ENCODE measurements around the gene R3HDM4.
A peak's percentile ranks its signal among the peaks of the same experiment; 100 is the strongest.

The R3HDM4 gene

GRCh38 chr19:947090-947706 lies 34.2 kb upstream of the R3HDM4 start:
- DNase-seq (ENCODE audit: low read depth) = no peak

GRCh38 chr19:945401-946252 lies 32.6 kb upstream of the R3HDM4 start:
- DNase-seq (ENCODE audit: low read depth) = no peak

- DNase-seq (ENCODE audit: low read depth) = no peak
Measured at GRCh38 chr19:944663-945241, 31.7 kb upstream of the R3HDM4 start.

- no peak for DNase-seq (ENCODE audit: low read depth)
Measured at GRCh38 chr19:944171-944567, 31.1 kb upstream of the R3HDM4 start.

- no peak for DNase-seq (ENCODE audit: low read depth)
Measured at GRCh38 chr19:943551-944170, 30.6 kb upstream of the R3HDM4 start.

GRCh38 chr19:942133-942645 lies 29.2 kb upstream of the R3HDM4 start:
- no peak for DNase-seq (ENCODE audit: low read depth)

- DNase-seq (ENCODE audit: low read depth) = no peak
Measured at GRCh38 chr19:941292-942132, 28.5 kb upstream of the R3HDM4 start.

GRCh38 chr19:940591-941291 lies 27.7 kb upstream of the R3HDM4 start:
- DNase-seq (ENCODE audit: low read depth) = peak; percentile 52

GRCh38 chr19:939922-940321 lies 26.9 kb upstream of the R3HDM4 start:
- DNase-seq (ENCODE audit: low read depth) = no peak

GRCh38 chr19:939439-939838 lies 26.4 kb upstream of the R3HDM4 start:
- DNase-seq (ENCODE audit: low read depth) = no peak

- no peak for DNase-seq (ENCODE audit: low read depth)
Measured at GRCh38 chr19:938233-938923, 25.4 kb upstream of the R3HDM4 start.

GRCh38 chr19:937259-937694 lies 24.3 kb upstream of the R3HDM4 start:
- DNase-seq (ENCODE audit: low read depth) = no peak

- no peak for DNase-seq (ENCODE audit: low read depth)
Measured at GRCh38 chr19:936175-936546, 23.1 kb upstream of the R3HDM4 start.

GRCh38 chr19:934865-935479 lies 22.0 kb upstream of the R3HDM4 start:
- DNase-seq (ENCODE audit: low read depth) = no peak

- DNase-seq (ENCODE audit: low read depth) = no peak
Measured at GRCh38 chr19:934197-934840, 21.3 kb upstream of the R3HDM4 start.

- DNase-seq (ENCODE audit: low read depth) = no peak
Measured at GRCh38 chr19:933553-933882, 20.5 kb upstream of the R3HDM4 start.

GRCh38 chr19:932648-933552 lies 19.9 kb upstream of the R3HDM4 start:
- no peak for DNase-seq (ENCODE audit: low read depth)

GRCh38 chr19:931860-932647 lies 19.0 kb upstream of the R3HDM4 start:
- no peak for DNase-seq (ENCODE audit: low read depth)
